T-cell (primary cell): ENCODE results near the gene DHX34. TPM values are rescaled to one million over a fixed set of nuclear protein-coding genes. Genes with fewer than 3 reads are reported as not detected.
"Not testable (repeated sequence)": the region's sequence is repeated elsewhere in the genome, so short reads cannot be mapped to it uniquely, and the experiment has no call there.

Source experiments
- ATAC-seq, 4 experiments: fragments of 200-7000 bp in 3 of 4; fragments of 150-1000 bp in 1 of 4; cut with Tn5 transposase; replicated peaks in 1 of 4; 1 replicate in 3 of 4; 2 replicates in 1 of 4; pipeline ENCODE4 v1.10.0; 2021; ENCODE audit warnings: moderate library complexity in 3 of 4, mild to moderate bottlenecking in 2 of 4, moderate number of reproducible peaks in 1 of 4
- CTCF ChIA-PET, 2 donors: fragments of 300-600 bp; sonication (Branson Sonifier 250); formaldehyde crosslinking; loops; one replicate each; lab custom pipeline; 2022; ENCODE audit warnings: antibody characterized with exemption in 2 of 2; lab: Charles Lee
- POLR2A ChIA-PET, 2 donors: fragments of 300-600 bp; sonication (Branson Sonifier 250); formaldehyde crosslinking; loops; one replicate each; lab custom pipeline; 2022; ENCODE audit warnings: antibody characterized with exemption in 2 of 2; lab: Charles Lee
- DNase-seq, 35 experiments: peaks; one replicate each; pipeline versions ENCODE4 v3.0.0 to v3.0.0-alpha.2; 2013 to 2023
- H3K27ac ChIP-seq: one replicate; pipeline ENCODE4 v1.5.1; 2013; ENCODE audit warnings: low read length
- H3K27me3 ChIP-seq, 2 experiments: replicated peaks in 1 of 2; 1 replicate in 1 of 2; 2 replicates in 1 of 2; pipeline versions ENCODE4 v1.6.1 to v1.7.0; 2013; ENCODE audit warnings: low read length in 1 of 2, mixed read lengths in 1 of 2; ENCODE audit not compliant: control insufficient read depth in 2 of 2, insufficient read depth in 2 of 2; ENCODE audit errors: extremely low read depth in 1 of 2
- H3K36me3 ChIP-seq, 2 donors: 1 replicate in 1 of 2; 2 replicates in 1 of 2; pipeline versions ENCODE4 v1.6.1 to v1.7.0; 2013; ENCODE audit warnings: low read length in 1 of 2; ENCODE audit not compliant: control insufficient read depth in 2 of 2, insufficient read depth in 1 of 2; ENCODE audit errors: extremely low read depth in 1 of 2
- H3K4me1 ChIP-seq, 2 experiments: 1 replicate in 1 of 2; 2 replicates in 1 of 2; pipeline versions ENCODE4 v1.6.1 to v1.7.0; 2013; ENCODE audit warnings: low read length in 2 of 2, mixed read lengths in 1 of 2; ENCODE audit not compliant: insufficient read depth in 2 of 2, control insufficient read depth in 1 of 2; ENCODE audit errors: extremely low read depth in 1 of 2
- H3K4me3 ChIP-seq, 2 donors: 1 replicate in 1 of 2; 2 replicates in 1 of 2; pipeline versions ENCODE4 v1.5.1 to v1.7.0; 2013; ENCODE audit warnings: mild to moderate bottlenecking in 2 of 2, low read length in 1 of 2, moderate library complexity in 1 of 2; ENCODE audit not compliant: control insufficient read depth in 1 of 2; ENCODE audit errors: extremely low read depth in 1 of 2
- H3K9me3 ChIP-seq: 2 replicates; pipeline ENCODE4 v1.7.0; 2013
- H3K27ac Mint-ChIP-seq, 2 donors: one replicate each; pipeline ENCODE4 v1.8.0; 2020 to 2021; ENCODE audit warnings: mild to moderate bottlenecking in 2 of 2, mixed read lengths in 2 of 2
- H3K27me3 Mint-ChIP-seq, 2 donors: one replicate each; pipeline ENCODE4 v1.8.0; 2021 to 2022; ENCODE audit warnings: mixed read lengths in 2 of 2
- H3K36me3 Mint-ChIP-seq: one replicate; pipeline ENCODE4 v1.8.0; 2021; ENCODE audit warnings: mixed read lengths
- H3K4me1 Mint-ChIP-seq, 3 donors: one replicate each; pipeline ENCODE4 v1.8.0; 2020 to 2022; ENCODE audit warnings: mixed read lengths in 3 of 3, mild to moderate bottlenecking in 1 of 3
- H3K4me3 Mint-ChIP-seq, 3 donors: one replicate each; pipeline ENCODE4 v1.8.0; 2020 to 2022; ENCODE audit warnings: mild to moderate bottlenecking in 3 of 3, mixed read lengths in 3 of 3, moderate library complexity in 3 of 3
- H3K9me3 Mint-ChIP-seq, 3 donors: one replicate each; pipeline ENCODE4 v1.8.0; 2020 to 2022; ENCODE audit warnings: mixed read lengths in 3 of 3
- WGBS: methylation state at CpG from one replicate; pipeline ENCODE4 v1.1.5; 2013; ENCODE audit warnings: missing lambda C conversion rate; ENCODE audit not compliant: insufficient coverage; 5-methylcytosine and 5-hydroxymethylcytosine counted together
- total RNA-seq, 35 experiments: library from RNA in 6 of 35; stranded (reverse) in 6 of 35; fragments of 120-200 nt in 1 of 35; gene quantifications; one replicate each; pipeline versions ENCODE4 v1.2.1 to v1.2.4 and lab custom pipeline; 2013 to 2026

DHX34 gene
- total RNA-seq, 5 donors from 2014 or later (not counting 1 experiment from before 2014, with no cell fraction given) = 13.4 to 30.7 (median 28.8) TPM

- Mint-ChIP-seq H3K27ac (no peak overlapping the region), H3K27me3 (peaks cover 40 to 48% of the 10 kb centered on the region in 2 donors), H3K4me3 (no peak overlapping the region), H3K9me3 (no peaks in the 10 kb centered on the region), H3K36me3 (no peaks in the 10 kb centered on the region), H3K4me1 (peaks cover 0 to 8% (median 2%) of the 10 kb centered on the region in 3 donors)
- 80% methylated on average over 3 of the region's 8 CpGs for WGBS
- no peaks in the 10 kb centered on the region for H3K9me3 ChIP-seq
- H3K27ac ChIP-seq = no peak overlapping the region
- POLR2A ChIA-PET = interaction anchor here in 1 of 2 donors (0.7 kb wide), 1 partner anchor 1129 kb away, joined by 3 read pairs; no protein-coding TSS in a partner anchor
- DNase-seq = no peak
- peaks cover 7 to 60% of the 10 kb centered on the region in 2 experiments for H3K27me3 ChIP-seq
- no peaks in the 10 kb centered on the region for H3K36me3 ChIP-seq
- peaks cover 0 to 4% of the 10 kb centered on the region in 2 experiments for H3K4me1 ChIP-seq
- H3K4me3 ChIP-seq = no peak overlapping the region
- CTCF ChIA-PET = no interaction called here
- ATAC-seq = no peak
Measured at GRCh38 chr19:47411101-47411500, 62.0 kb downstream of the DHX34 start.

GRCh38 chr19:47411696-47412095 lies 62.6 kb downstream of the DHX34 start:
- H3K9me3 Mint-ChIP-seq, H3K4me1 ChIP-seq, CTCF ChIA-PET, H3K4me3 Mint-ChIP-seq, POLR2A ChIA-PET, ATAC-seq, H3K36me3 Mint-ChIP-seq, H3K27ac Mint-ChIP-seq, H3K36me3 ChIP-seq, H3K4me3 ChIP-seq, DNase-seq, H3K4me1 Mint-ChIP-seq, H3K27ac ChIP-seq, H3K9me3 ChIP-seq: not testable (repeated sequence)
- H3K27me3 ChIP-seq = peaks cover 4 to 61% of the 10 kb centered on the region in 2 experiments
- peaks cover 40 to 48% of the 10 kb centered on the region in 2 donors for H3K27me3 Mint-ChIP-seq
- WGBS = 70% methylated on average over 6 of the region's 9 CpGs

GRCh38 chr19:47413941-47414340 lies 64.8 kb downstream of the DHX34 start:
- peaks cover 12 to 19% (median 19%) of the 10 kb centered on the region in 3 donors for H3K4me1 Mint-ChIP-seq
- no peak overlapping the region for H3K4me3 Mint-ChIP-seq
- peaks cover 0 to 17% of the 10 kb centered on the region in 2 experiments for H3K4me1 ChIP-seq
- 93% methylated on average over 13 of the region's 16 CpGs for WGBS
- DNase-seq (no peak), ATAC-seq (no peak)
- H3K27ac Mint-ChIP-seq = no peak overlapping the region
- H3K27ac ChIP-seq = no peak overlapping the region
- peaks cover 49 to 50% of the 10 kb centered on the region in 2 donors for H3K27me3 Mint-ChIP-seq
- H3K36me3 Mint-ChIP-seq = no peaks in the 10 kb centered on the region
- ChIA-PET POLR2A (no interaction called here), CTCF (interaction anchor here in 1 of 2 donors (0.7 kb wide), 1 partner anchor 25 kb away, joined by 4 read pairs; no protein-coding TSS in a partner anchor)
- peaks cover 3 to 61% of the 10 kb centered on the region in 2 experiments for H3K27me3 ChIP-seq
- no peaks in the 10 kb centered on the region for H3K9me3 Mint-ChIP-seq
- no peaks in the 10 kb centered on the region for H3K9me3 ChIP-seq
- no peaks in the 10 kb centered on the region for H3K36me3 ChIP-seq
- H3K4me3 ChIP-seq = no peak overlapping the region

GRCh38 chr19:47414469-47414868 lies 65.4 kb downstream of the DHX34 start:
- Histone ChIP-seq H3K36me3 (no peaks in the 10 kb centered on the region), H3K4me3 (no peak overlapping the region), H3K27me3 (peaks cover 3 to 58% of the 10 kb centered on the region in 2 experiments), H3K9me3 (no peaks in the 10 kb centered on the region), H3K27ac (no peak overlapping the region), H3K4me1 (peaks cover 0 to 19% of the 10 kb centered on the region in 2 experiments)
- no peak for ATAC-seq
- Mint-ChIP-seq H3K4me3 (no peak overlapping the region), H3K36me3 (no peaks in the 10 kb centered on the region), H3K27ac (no peak overlapping the region), H3K9me3 (no peaks in the 10 kb centered on the region), H3K4me1 (peaks cover 12 to 19% (median 19%) of the 10 kb centered on the region in 3 donors), H3K27me3 (peaks cover 44 to 45% of the 10 kb centered on the region in 2 donors)
- ChIA-PET POLR2A (no interaction called here), CTCF (interaction anchor here in 1 of 2 donors (0.6 kb wide), 1 partner anchor 14 kb away, joined by 3 read pairs; no protein-coding TSS in a partner anchor)
- 64% methylated on average over 16 of the region's 21 CpGs for WGBS
- no peak for DNase-seq

GRCh38 chr19:47415953-47416642 lies 67.0 kb downstream of the DHX34 start:
- Mint-ChIP-seq H3K36me3 (no peaks in the 10 kb centered on the region), H3K27me3 (peaks cover 54 to 60% of the 10 kb centered on the region in 2 donors), H3K9me3 (no peaks in the 10 kb centered on the region), H3K4me1 (peaks cover 23 to 33% (median 29%) of the 10 kb centered on the region in 3 donors), H3K27ac (no peak overlapping the region), H3K4me3 (no peak overlapping the region)
- H3K27me3 ChIP-seq = peaks cover 3 to 72% of the 10 kb centered on the region in 2 experiments
- no peak overlapping the region for H3K4me3 ChIP-seq
- WGBS = 97% methylated on average over 11 of the region's 21 CpGs
- ATAC-seq = no peak
- no peak for DNase-seq
- CTCF ChIA-PET = no interaction called here
- H3K4me1 ChIP-seq = peaks cover 3 to 31% of the 10 kb centered on the region in 2 experiments
- H3K9me3 ChIP-seq = no peaks in the 10 kb centered on the region
- H3K27ac ChIP-seq = no peak overlapping the region
- H3K36me3 ChIP-seq = no peaks in the 10 kb centered on the region
- POLR2A ChIA-PET = no interaction called here

- Histone ChIP-seq H3K9me3 (no peaks in the 10 kb centered on the region), H3K4me1 (peaks cover 3 to 35% of the 10 kb centered on the region in 2 experiments), H3K36me3 (no peaks in the 10 kb centered on the region), H3K4me3 (no peak overlapping the region), H3K27ac (no peak overlapping the region), H3K27me3 (peaks cover 3 to 77% of the 10 kb centered on the region in 2 experiments)
- ChIA-PET POLR2A (no interaction called here), CTCF (interaction anchor here in 1 of 2 donors (0.6 kb wide), 1 partner anchor 1086 kb away, joined by 3 read pairs; no protein-coding TSS in a partner anchor)
- no peaks in the 10 kb centered on the region for H3K36me3 Mint-ChIP-seq
- H3K9me3 Mint-ChIP-seq = no peaks in the 10 kb centered on the region
- peaks cover 28 to 38% (median 34%) of the 10 kb centered on the region in 3 donors for H3K4me1 Mint-ChIP-seq
- no peak overlapping the region for H3K27ac Mint-ChIP-seq
- ATAC-seq (no peak), DNase-seq (no peak)
- H3K27me3 Mint-ChIP-seq = peaks cover 59 to 66% of the 10 kb centered on the region in 2 donors
- no peak overlapping the region for H3K4me3 Mint-ChIP-seq
- WGBS = 44% methylated on average over 7 of the region's 12 CpGs
Measured at GRCh38 chr19:47416643-47416985, 67.5 kb downstream of the DHX34 start.
